ENCODE measurements around the gene CALHM1. TPM values are rescaled to one million over a fixed set of nuclear protein-coding genes. Genes with fewer than 3 reads are reported as not detected.

Gene CALHM1
- total and polyA plus RNA-seq, 7 donors: not detected

GRCh38 chr10:103457896-103458583, 660 bp downstream of the CALHM1 start:
- Histone ChIP-seq H3K4me1 (no peaks in the 10 kb centered on the region), H3K4me3 (no peak overlapping the region), H3K9me3 (no peaks in the 10 kb centered on the region), H3K36me3 (ENCODE audit: insufficient read depth in 1 of 2, low read depth in 1 of 2) (no peaks in the 10 kb centered on the region), H3K27ac (no peak overlapping the region), H3K27me3 (ENCODE audit: insufficient read depth in 3 of 3, low read length in 2 of 3) (no peaks in the 10 kb centered on the region)
- TF ChIP-seq, protein P1, sequence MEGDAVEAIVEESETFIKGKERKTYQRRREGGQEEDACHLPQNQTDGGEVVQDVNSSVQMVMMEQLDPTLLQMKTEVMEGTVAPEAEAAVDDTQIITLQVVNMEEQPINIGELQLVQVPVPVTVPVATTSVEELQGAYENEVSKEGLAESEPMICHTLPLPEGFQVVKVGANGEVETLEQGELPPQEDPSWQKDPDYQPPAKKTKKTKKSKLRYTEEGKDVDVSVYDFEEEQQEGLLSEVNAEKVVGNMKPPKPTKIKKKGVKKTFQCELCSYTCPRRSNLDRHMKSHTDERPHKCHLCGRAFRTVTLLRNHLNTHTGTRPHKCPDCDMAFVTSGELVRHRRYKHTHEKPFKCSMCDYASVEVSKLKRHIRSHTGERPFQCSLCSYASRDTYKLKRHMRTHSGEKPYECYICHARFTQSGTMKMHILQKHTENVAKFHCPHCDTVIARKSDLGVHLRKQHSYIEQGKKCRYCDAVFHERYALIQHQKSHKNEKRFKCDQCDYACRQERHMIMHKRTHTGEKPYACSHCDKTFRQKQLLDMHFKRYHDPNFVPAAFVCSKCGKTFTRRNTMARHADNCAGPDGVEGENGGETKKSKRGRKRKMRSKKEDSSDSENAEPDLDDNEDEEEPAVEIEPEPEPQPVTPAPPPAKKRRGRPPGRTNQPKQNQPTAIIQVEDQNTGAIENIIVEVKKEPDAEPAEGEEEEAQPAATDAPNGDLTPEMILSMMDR (IDR thresholded peaks at IDR 0.05): no peak
- ATAC-seq (no peak), DNase-seq (peak in 1 of 2 donors; percentile 46)
- intact Hi-C loops (cut with DNase I): no loop called here
- 95 to 98% (median 95%) methylated on average over 39 of the region's 39 CpGs for WGBS, 3 donors

GRCh38 chr10:103457176-103457712, 1.5 kb downstream of the CALHM1 start:
- intact Hi-C loops (cut with DNase I): no loop called here
- peaks cover 0 to under 1% (median 0%) of the 10 kb centered on the region in 3 donors for H3K27me3 ChIP-seq (ENCODE audit: insufficient read depth in 3 of 3, low read length in 2 of 3)
- no peaks in the 10 kb centered on the region for H3K9me3 ChIP-seq
- ATAC-seq (no peak), DNase-seq (no peak)
- no peaks in the 10 kb centered on the region for H3K36me3 ChIP-seq (ENCODE audit: insufficient read depth in 1 of 2, low read depth in 1 of 2)
- TF ChIP-seq, protein P1 (IDR thresholded peaks at IDR 0.05): no peak
- H3K27ac ChIP-seq: no peak overlapping the region
- H3K4me1 ChIP-seq: no peaks in the 10 kb centered on the region
- no peak overlapping the region for H3K4me3 ChIP-seq
- WGBS, 3 donors: 59 to 83% (median 75%) methylated on average over 8 of the region's 8 CpGs

DNA sequence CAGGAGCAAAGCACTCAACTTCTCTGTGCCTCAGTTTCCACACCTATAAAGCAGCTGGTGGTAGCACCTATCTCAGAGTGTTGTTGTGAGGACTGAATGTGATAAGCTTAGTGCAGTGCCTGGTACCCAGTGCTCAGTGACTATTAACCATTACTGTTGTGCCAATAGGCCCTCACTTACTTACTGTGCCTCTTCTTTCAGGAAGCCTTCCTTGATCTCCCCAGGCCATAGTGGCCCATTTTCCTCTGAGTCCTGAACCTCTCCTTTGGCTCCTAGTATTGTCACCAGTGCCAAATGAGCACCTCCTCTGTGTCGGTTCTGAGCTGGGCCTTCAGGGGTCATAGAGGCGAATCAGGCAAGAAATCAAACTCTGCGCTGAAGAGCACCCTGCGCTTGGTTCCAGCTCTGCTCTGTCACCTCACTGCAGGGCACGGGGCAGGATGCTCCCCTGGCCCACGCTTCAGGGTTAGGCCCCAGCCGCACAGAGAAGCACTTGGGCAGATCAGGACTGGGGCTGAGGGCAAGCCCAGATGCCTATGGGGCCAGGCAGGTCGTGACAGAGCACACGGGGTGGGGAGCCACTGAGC, 2.5 kb downstream of the CALHM1 start:
- H3K4me1 ChIP-seq: no peaks in the 10 kb centered on the region
- no peak overlapping the region for H3K4me3 ChIP-seq
- no peaks in the 10 kb centered on the region for H3K36me3 ChIP-seq (ENCODE audit: insufficient read depth in 1 of 2, low read depth in 1 of 2)
- H3K9me3 ChIP-seq: no peaks in the 10 kb centered on the region
- TF ChIP-seq, protein P1 (IDR thresholded peaks at IDR 0.05): no peak
- peaks cover 0 to 7% (median 0%) of the 10 kb centered on the region in 3 donors for H3K27me3 ChIP-seq (ENCODE audit: insufficient read depth in 3 of 3, low read length in 2 of 3)
- intact Hi-C loops (cut with DNase I): no loop called here
- ATAC-seq (no peak), DNase-seq (no peak)
- no peak overlapping the region for H3K27ac ChIP-seq
- WGBS, 3 donors: 87 to 95% (median 90%) methylated on average over 9 of the region's 9 CpGs

GRCh38 chr10:103455235-103455634, 3.5 kb downstream of the CALHM1 start:
- H3K27me3 ChIP-seq (ENCODE audit: insufficient read depth in 3 of 3, low read length in 2 of 3): peaks cover 0 to 7% (median 0%) of the 10 kb centered on the region in 3 donors
- TF ChIP-seq, protein P1 (IDR thresholded peaks at IDR 0.05): no peak
- peaks cover 5% of the 10 kb centered on the region for H3K4me1 ChIP-seq
- H3K9me3 ChIP-seq: no peaks in the 10 kb centered on the region
- no peak for ATAC-seq
- intact Hi-C loops (cut with DNase I): no loop called here
- H3K4me3 ChIP-seq: no peak overlapping the region
- no peak overlapping the region for H3K27ac ChIP-seq
- 77 to 78% (median 77%) methylated on average over 22 to 25 of the region's 25 CpGs for WGBS, 3 donors
- H3K36me3 ChIP-seq (ENCODE audit: insufficient read depth in 1 of 2, low read depth in 1 of 2): no peaks in the 10 kb centered on the region
- DNase-seq: peak in 1 of 2 donors; percentile 38

Measured in psoas muscle (tissue), 8 donors.